HG03439 (cell line): Measurements from ENCODE around the gene NSUN7.

Experiments used
- ATAC-seq: cut with Tn5 transposase; IDR thresholded peaks from one replicate; pipeline ENCODE4 v1.9.1; 2021; ENCODE audit warnings: mild to moderate bottlenecking, moderate library complexity; ENCODE audit not compliant: unreplicated experiment

NSUN7 gene

DNA sequence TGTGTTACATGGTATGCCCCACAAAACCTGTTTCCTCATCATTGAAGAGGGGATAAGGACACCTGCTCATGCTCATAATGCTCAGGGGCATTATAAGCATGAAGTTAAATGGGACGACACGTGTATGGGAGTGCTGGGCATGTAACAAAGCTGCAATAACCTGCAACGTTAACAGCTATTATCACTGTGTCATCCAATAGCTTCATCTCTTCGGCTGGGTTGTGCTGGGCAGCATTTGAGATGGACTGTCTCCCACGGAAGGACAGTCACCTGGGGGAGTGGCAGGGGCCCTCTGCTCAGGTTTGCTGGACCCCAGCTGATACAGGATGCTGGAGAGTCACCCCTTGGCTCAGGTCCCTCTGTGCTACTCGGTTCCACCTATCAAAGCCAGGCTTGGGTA lies 94.5 kb downstream of the NSUN7 start:
- no peak for ATAC-seq

DNA sequence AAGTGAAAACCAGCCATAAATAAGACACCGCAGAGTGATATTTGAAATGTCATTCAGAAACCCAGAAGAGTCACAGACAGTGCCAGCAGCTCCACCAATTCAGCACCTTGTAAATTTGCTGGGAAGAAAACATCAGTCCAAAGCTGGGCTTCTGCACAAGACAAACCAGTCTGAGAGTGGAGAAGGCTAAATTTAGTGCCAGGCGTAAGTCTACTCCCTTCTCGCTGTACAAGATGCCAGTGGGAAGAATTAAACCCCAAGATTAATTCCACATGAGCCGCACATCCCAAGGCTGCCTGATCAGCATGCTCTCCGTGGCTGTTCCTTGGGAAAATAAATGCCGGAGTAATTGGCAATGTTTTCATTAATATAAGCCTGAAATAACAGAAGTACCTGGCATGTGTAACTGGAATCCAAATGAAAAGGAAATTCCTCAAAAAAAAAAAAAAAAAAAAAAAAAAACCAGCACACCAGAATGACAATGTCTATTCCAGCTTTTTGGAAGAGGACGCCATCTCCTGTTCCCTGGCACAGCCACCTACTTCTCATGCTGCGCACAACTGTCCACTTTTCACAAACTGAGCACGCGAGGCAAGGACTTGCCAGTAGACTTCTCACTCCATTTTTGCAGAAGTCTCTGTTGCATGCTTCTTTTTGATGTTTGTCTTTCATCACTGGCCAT lies 95.5 kb downstream of the NSUN7 start:
- no peak for ATAC-seq

DNA sequence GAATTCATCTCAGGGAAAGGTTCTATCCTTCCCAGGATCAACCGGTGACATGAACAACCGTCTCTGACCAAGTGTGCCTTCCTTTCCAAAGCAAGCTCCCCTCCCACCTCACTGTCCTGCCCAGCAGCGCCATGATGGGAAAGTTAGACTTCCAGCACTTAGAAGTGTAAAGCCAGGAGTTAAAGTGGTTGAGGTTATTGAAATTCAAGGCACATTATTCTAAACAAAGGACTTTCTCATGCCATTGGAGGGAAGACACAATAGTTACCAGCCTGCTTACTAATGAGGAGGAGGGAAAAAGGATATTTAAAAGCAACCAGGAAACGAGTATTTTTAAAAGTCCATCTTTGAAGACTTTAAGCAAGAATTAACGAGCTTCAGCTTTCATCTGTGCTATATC lies 96.8 kb downstream of the NSUN7 start:
- no peak for ATAC-seq

DNA sequence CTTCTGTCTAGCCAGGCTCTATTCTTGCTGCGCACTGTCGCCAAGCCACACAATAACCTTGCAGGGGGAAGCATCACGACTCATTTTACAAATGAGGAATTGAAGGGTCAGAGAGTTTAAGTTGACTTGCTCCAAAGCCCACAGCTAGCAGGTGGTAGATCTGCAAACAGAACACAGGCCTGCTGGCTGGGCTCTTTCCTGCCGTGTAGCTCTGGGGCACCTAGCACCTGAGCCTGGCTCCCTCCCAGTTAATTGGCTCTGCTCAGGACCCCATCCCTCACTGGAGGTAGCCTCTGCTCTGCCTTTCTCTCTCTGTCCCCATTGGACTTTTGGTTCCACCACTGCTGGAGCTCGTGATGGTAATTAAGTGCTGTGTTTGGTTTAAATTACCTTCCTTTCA lies 98.5 kb downstream of the NSUN7 start:
- ATAC-seq: no peak

DNA sequence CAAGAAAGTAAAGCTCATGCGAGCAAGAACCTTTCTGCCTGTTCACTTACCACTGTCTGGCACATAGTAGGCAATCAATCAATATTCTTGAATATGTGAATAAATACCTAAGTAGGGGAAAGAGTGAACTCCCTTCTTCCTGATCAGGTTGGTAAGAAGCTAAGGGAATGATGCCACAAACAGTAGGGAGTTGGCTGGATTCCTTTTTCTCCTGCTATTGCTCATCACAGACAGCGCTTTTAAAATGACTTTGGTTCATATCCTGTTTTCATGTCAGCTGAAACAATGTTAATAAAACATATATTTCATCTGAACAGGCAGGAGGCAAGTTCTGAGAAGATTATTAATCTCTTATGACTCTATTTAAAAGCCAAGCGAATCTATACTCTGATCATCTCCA lies 99.2 kb downstream of the NSUN7 start:
- ATAC-seq: no peak

DNA sequence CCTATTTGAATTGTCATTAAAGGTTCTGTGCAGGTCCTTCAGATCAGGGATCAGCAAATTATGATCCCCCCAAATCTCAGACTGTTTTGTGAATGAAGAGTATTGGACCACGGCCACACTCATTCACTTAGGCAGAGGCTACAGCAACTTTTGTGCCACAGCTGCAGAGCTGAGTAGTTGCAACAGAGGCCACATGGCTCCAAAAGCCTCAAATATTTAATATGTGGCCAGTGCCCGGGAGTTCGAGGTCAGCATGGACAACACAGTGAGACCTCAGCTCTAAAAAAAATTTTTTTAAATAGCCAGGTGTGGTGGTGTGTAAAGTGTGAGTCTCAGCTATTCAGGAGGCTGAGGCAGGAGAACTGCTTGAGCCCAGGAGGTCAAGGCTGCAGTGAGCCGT lies 100.7 kb downstream of the NSUN7 start:
- no peak for ATAC-seq

DNA sequence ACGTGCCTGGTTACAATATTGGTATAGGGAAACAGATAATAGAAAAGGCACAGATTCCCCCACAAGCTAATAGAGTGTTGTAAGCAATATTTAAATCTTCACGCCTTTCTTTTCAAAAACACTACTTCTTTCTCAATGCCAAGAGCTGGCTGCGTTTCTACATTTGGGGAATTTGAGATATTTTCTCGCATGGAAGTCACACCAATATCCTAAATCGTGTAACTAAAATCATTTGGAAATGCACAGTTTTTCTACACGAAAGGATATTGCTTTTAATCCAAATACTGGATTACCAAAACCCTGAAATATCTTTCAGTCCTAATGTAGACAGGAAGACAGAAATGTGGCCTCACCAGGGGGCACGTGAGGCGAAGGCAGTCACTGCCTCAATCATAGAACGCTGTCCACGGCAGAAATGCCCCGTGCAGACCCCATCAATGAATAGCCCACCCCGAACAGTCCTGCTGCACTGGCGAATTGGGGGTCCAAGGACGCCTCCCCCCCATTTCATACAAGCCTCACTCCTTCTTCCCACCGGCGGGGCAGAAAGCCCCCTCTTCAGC lies 106.6 kb downstream of the NSUN7 start:
- no peak for ATAC-seq

DNA sequence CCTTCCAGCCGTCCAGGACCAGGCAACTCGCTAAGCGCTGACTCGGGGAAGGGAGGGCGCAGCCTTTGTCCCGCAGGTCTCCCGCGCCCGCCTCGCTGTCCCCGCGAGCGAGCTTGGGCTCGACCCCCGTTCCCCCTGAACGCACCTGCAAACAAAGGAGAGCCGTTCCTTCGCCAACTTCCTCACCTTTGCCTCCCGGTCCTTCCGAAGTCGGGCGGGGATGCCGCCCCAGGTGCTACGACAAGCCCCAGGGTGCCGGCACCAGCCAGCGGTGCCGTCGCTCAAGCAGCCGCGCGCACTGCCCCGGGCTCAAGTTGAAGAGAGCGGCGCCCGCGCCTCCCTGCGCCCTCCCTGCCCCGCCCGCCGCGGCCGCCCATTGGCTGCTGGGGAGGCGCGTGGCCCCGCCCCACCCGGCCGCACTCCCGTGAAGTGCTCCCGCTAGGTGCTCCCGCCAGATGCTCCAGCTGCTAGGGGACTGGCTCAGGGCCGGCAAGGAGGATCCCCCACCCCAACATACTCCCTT lies 107.1 kb downstream of the NSUN7 start:
- ATAC-seq: peak; percentile 93

DNA sequence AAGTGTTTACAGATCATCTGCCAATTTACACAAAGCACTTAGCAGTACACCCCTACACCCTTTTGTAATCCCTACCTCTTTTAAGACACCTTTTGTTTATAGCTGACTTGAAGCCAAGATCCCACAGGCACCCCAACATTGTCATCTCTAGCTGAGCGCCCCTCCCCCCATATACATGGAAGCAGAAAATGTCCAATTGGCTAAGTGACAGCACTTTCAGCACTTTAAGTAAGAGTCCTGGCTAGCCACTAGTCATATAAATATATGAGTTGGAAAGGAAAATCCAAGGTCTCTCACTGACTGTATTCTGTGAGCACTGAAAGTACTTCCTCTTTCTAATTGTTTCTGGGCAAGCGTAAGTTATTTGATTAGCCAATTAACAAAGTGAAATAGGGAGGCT lies 108.2 kb downstream of the NSUN7 start:
- no peak for ATAC-seq

DNA sequence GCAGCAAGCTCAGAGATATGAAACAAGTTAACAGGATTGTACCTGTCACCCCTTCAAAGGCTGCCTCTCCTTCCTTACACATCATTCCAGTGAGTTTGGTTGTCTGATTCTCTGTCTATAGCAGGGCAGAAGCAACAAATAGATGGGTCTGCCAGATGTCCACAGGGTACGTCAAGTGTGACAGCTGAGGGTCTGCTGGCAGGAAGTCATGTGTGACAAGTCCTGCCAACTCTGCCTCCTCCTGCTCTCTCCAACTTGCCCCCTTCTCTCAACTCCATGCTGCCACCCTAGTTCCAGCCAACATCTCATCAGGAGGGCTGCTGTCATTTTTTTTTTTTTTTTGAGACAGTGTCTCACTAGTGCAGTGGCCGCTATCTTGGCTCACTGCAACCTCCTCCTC lies 109.2 kb downstream of the NSUN7 start:
- no peak for ATAC-seq
